ENCODE data around the gene FAM47B. TPM values are rescaled to one million over a fixed set of nuclear protein-coding genes. Genes with fewer than 3 reads are reported as not detected.

FAM47B gene
- total and polyA plus RNA-seq, 2 of the 8 experiments (the other 6 are each of a cell fraction or from before 2014, with no cell fraction given) = not detected

GRCh38 chrX:34972206-34972605 is 29.6 kb downstream of the FAM47B start:
- Histone ChIP-seq H4K5ac (ENCODE audit: insufficient read length, low read depth, low read length) (no peak overlapping the region), H2BK120ac (replicated peaks; ENCODE audit: low read depth, low read length) (no peak overlapping the region), H2BK5ac (ENCODE audit: low read depth, low read length) (no peak overlapping the region), H3K27me3 (replicated peaks in 1 of 4; ENCODE audit: control insufficient read depth in 3 of 4, extremely low read depth in 1 of 4, insufficient read depth in 3 of 4, low read length in 3 of 4) (no peaks in the 10 kb centered on the region), H3K36me3 (ENCODE audit: control insufficient read depth in 2 of 4, insufficient read depth in 4 of 4, low read length in 3 of 4) (no peaks in the 10 kb centered on the region), H2BK12ac (ENCODE audit: low read depth, low read length) (no peak overlapping the region), H3K23ac (ENCODE audit: insufficient read length) (no peak overlapping the region), H3K79me2 (ENCODE audit: control insufficient read depth in 1 of 2, insufficient read depth in 2 of 2, low read length in 2 of 2) (no peaks in the 10 kb centered on the region), H3K23me2 (ENCODE audit: low read depth, low read length) (no peaks in the 10 kb centered on the region), H4K91ac (replicated peaks; ENCODE audit: insufficient read length, low read length) (no peak overlapping the region), H3K56ac (replicated peaks; ENCODE audit: insufficient read length, low read depth, low read length) (no peak overlapping the region), H3K4me3 (ENCODE audit: extremely low read depth in 1 of 4, insufficient read depth in 2 of 4, low read depth in 3 of 4, low read length in 4 of 4) (no peak overlapping the region), H3K14ac (ENCODE audit: insufficient read length) (no peak overlapping the region), H3K9me3 (ENCODE audit: insufficient read depth in 2 of 2, low read depth in 1 of 2, low read length in 1 of 2) (no peaks in the 10 kb centered on the region), H4K8ac (ENCODE audit: extremely low read depth, insufficient read depth, low read length) (no peak overlapping the region), H2BK20ac (ENCODE audit: low read length) (no peak overlapping the region), H4K20me1 (replicated peaks in 1 of 2; ENCODE audit: control insufficient read depth in 1 of 2, insufficient read depth in 2 of 2, low read length in 2 of 2) (no peaks in the 10 kb centered on the region), H3K79me1 (ENCODE audit: low read depth, low read length) (no peaks in the 10 kb centered on the region), H2BK15ac (ENCODE audit: low read length) (no peak overlapping the region), H3K18ac (ENCODE audit: extremely low read depth, low read length) (no peak overlapping the region), H3K4ac (replicated peaks; ENCODE audit: insufficient read length, low read depth, low read length) (no peak overlapping the region), H3K9ac (replicated peaks in 1 of 4; ENCODE audit: extremely low read depth in 1 of 4, low read depth in 3 of 4, low read length in 3 of 4) (no peak overlapping the region), H3K4me1 (replicated peaks in 1 of 4; ENCODE audit: control insufficient read depth in 3 of 4, insufficient read depth in 4 of 4, low read length in 3 of 4) (no peaks in the 10 kb centered on the region), H3K4me2 (ENCODE audit: insufficient read depth in 1 of 2, low read depth in 2 of 2, low read length in 2 of 2) (no peak overlapping the region), H2AFZ (ENCODE audit: low read length) (no peak overlapping the region), H3K27ac (ENCODE audit: low read depth, low read length) (no peak overlapping the region), H2AK5ac (ENCODE audit: low read depth, low read length) (no peak overlapping the region)
- WGBS, 2 experiments (ENCODE audit: extremely low coverage in 1 of 2, insufficient coverage in 1 of 2, insufficient read length in 1 of 2, insufficient replicate concordance in 2 of 2, low coverage in 1 of 2, low lambda C conversion rate in 2 of 2, missing lambda C conversion rate in 1 of 2) = 89% methylated on average over 3 of the region's 3 CpGs; no CpG with 5 or more reads in 1 of the 2 experiments
- TF ChIP-seq ATF2 (IDR thresholded peaks at IDR 0.05; ENCODE audit: low read length) (no peak), EZH2 (IDR thresholded peaks at IDR 0.05; ENCODE audit: low read depth, low read length, severe bottlenecking) (no peak), BACH1 (IDR thresholded peaks at IDR 0.05; ENCODE audit: low read length) (no peak)
- CTCF ChIA-PET (ENCODE audit: partially characterized antibody) = no interaction called here
- FAIRE-seq = no peak
- POLR2A ChIA-PET (ENCODE audit: partially characterized antibody) = no interaction called here
- DNase-seq (ENCODE audit: low read depth in 1 of 2, low spot score in 2 of 2) = no peak
